GM19099 (cell line): ENCODE data around the gene MEPCE.

ENCODE experiments used
- POLR2A ChIP-seq: IDR thresholded peaks from 3 replicates; pipeline ENCODE4 v1.6.1; 2011; ENCODE audit warnings: low read depth; ENCODE audit not compliant: insufficient read length; ENCODE audit errors: extremely low read depth

Gene MEPCE

GRCh38 chr7:100429637-100430492 lies at the start of gene MEPCE:
TSS of gene MEPCE (plus strand) at chr7:100429831. CDS start at chr7:100430019, 188 bp downstream.
- peak; percentile 62 for TF ChIP-seq POLR2A

GRCh38 chr7:100380196-100380595 lies 49.4 kb upstream of the MEPCE start:
- no peak for TF ChIP-seq POLR2A

GRCh38 chr7:100384628-100385294 lies 44.9 kb upstream of the MEPCE start:
- TF ChIP-seq POLR2A: no peak

GRCh38 chr7:100386940-100387339 lies 42.7 kb upstream of the MEPCE start:
- TF ChIP-seq POLR2A: no peak

- TF ChIP-seq POLR2A: no peak
Observed at GRCh38 chr7:100387695-100388094, 41.9 kb upstream of the MEPCE start.

- no peak for TF ChIP-seq POLR2A
Observed at GRCh38 chr7:100389437-100390088, 40.1 kb upstream of the MEPCE start.

- TF ChIP-seq POLR2A: no peak
Observed at GRCh38 chr7:100390286-100391009, 39.2 kb upstream of the MEPCE start.

GRCh38 chr7:100393233-100393905 lies 36.3 kb upstream of the MEPCE start:
- TF ChIP-seq POLR2A: no peak

- no peak for TF ChIP-seq POLR2A
Observed at GRCh38 chr7:100394077-100394476, 35.6 kb upstream of the MEPCE start.

- no peak for TF ChIP-seq POLR2A
Observed at GRCh38 chr7:100396421-100396982, 33.1 kb upstream of the MEPCE start.

GRCh38 chr7:100397315-100398081 lies 32.1 kb upstream of the MEPCE start:
- TF ChIP-seq POLR2A: no peak

- TF ChIP-seq POLR2A: no peak
Observed at GRCh38 chr7:100398239-100398638, 31.4 kb upstream of the MEPCE start.

GRCh38 chr7:100400041-100400440 lies 29.6 kb upstream of the MEPCE start:
- no peak for TF ChIP-seq POLR2A
